IMR-90 (cell line): ENCODE measurements around the gene GPATCH2L. TPM values are rescaled to one million over a fixed set of nuclear protein-coding genes. Genes with fewer than 3 reads are reported as not detected.

Experiments used
- ATAC-seq: fragments of 200-7000 bp; cut with Tn5 transposase; 2 replicates; pipeline ENCODE4 v1.9.1; 2020; ENCODE audit warnings: low read depth, mild to moderate bottlenecking, moderate library complexity
- BruUV-seq: library from RNA; stranded (reverse); fragments of 400-500 nt; replicated peaks from 2 replicates; lab custom pipeline; 2021; lab: Mats Ljungman, UMichigan
- CTCF ChIA-PET: fragments of 300-600 bp; formaldehyde crosslinking; extraction: SDS; loops from one replicate; lab custom pipeline; 2021; ENCODE audit warnings: antibody characterized with exemption; lab: Yijun Ruan, JAX
- POLR2A ChIA-PET: fragments of 300-600 bp; sonication (Branson Sonifier 250); formaldehyde crosslinking; loops from one replicate; lab custom pipeline; 2022; ENCODE audit warnings: antibody characterized with exemption; ENCODE audit not compliant: unreplicated experiment; lab: Charles Lee
- DNase-seq: peaks from one replicate; pipeline ENCODE4 v3.0.0; 2013
- H2AFZ ChIP-seq: replicated peaks from 2 replicates; pipeline ENCODE3; 2013; ENCODE audit warnings: low read length, mild to moderate bottlenecking; ENCODE audit not compliant: poor library complexity
- H2AK5ac ChIP-seq: 2 replicates; pipeline ENCODE4 v1.6.1; 2013; ENCODE audit warnings: low read depth, low read length, inconsistent platforms
- H2AK9ac ChIP-seq: replicated peaks from 2 replicates; pipeline ENCODE3; 2013; ENCODE audit warnings: mild to moderate bottlenecking, low read depth, low read length, moderate library complexity; ENCODE audit not compliant: poor library complexity
- H2BK120ac ChIP-seq: 2 replicates; pipeline ENCODE4 v1.6.1; 2013; ENCODE audit warnings: low read depth, low read length, inconsistent platforms
- H2BK15ac ChIP-seq: 3 replicates; pipeline ENCODE4 v1.6.1; 2013; ENCODE audit warnings: low read depth, low read length, inconsistent platforms
- H2BK20ac ChIP-seq: 2 replicates; pipeline ENCODE4 v1.6.1; 2013; ENCODE audit warnings: low read depth, mild to moderate bottlenecking, inconsistent platforms, low read length, moderate library complexity
- H2BK5ac ChIP-seq: 2 replicates; pipeline ENCODE4 v1.6.1; 2013; ENCODE audit warnings: mild to moderate bottlenecking, low read depth, low read length, inconsistent platforms; ENCODE audit not compliant: poor library complexity, severe bottlenecking
- H3K14ac ChIP-seq: replicated peaks from 2 replicates; pipeline ENCODE4 v1.6.1; 2013; ENCODE audit warnings: low read depth, low read length, inconsistent platforms
- H3K18ac ChIP-seq: 2 replicates; pipeline ENCODE4 v1.6.1; 2013; ENCODE audit warnings: low read depth, low read length, control low read depth
- H3K23ac ChIP-seq: 2 replicates; pipeline ENCODE4 v1.6.1; 2013; ENCODE audit warnings: low read depth, low read length, inconsistent platforms
- H3K27ac ChIP-seq: 2 replicates; pipeline ENCODE4 v1.5.1; 2013; ENCODE audit warnings: mild to moderate bottlenecking, control low read depth, low read length; ENCODE audit not compliant: insufficient read depth
- H3K27me3 ChIP-seq: 2 replicates; pipeline ENCODE4 v1.6.1; 2013; ENCODE audit warnings: low read length; ENCODE audit not compliant: control insufficient read depth, insufficient read depth
- H3K36me3 ChIP-seq: 2 replicates; pipeline ENCODE4 v1.6.1; 2013; ENCODE audit warnings: low read length, mixed read lengths; ENCODE audit not compliant: control insufficient read depth, insufficient read depth
- H3K4ac ChIP-seq: 2 replicates; pipeline ENCODE4 v1.6.1; 2013; ENCODE audit warnings: low read depth, low read length, inconsistent platforms
- H3K4me1 ChIP-seq: 2 replicates; pipeline ENCODE4 v1.6.1; 2013; ENCODE audit warnings: low read length, mixed read lengths; ENCODE audit not compliant: control insufficient read depth, insufficient read depth
- H3K4me2 ChIP-seq: 2 replicates; pipeline ENCODE4 v1.6.1; 2013; ENCODE audit warnings: low read depth, mild to moderate bottlenecking, control low read depth, low read length, moderate library complexity
- H3K4me3 ChIP-seq: 2 replicates; pipeline ENCODE4 v1.5.1; 2013; ENCODE audit warnings: low read depth, mild to moderate bottlenecking, control low read depth, low read length, moderate library complexity; ENCODE audit not compliant: insufficient read depth
- H3K56ac ChIP-seq: 2 replicates; pipeline ENCODE4 v1.6.1; 2013; ENCODE audit warnings: low read length, inconsistent platforms; ENCODE audit not compliant: insufficient read depth; ENCODE audit errors: extremely low read depth
- H3K79me1 ChIP-seq, 2 experiments: 2 replicates each; pipeline ENCODE4 v1.6.1; 2013; ENCODE audit warnings: low read length in 2 of 2, inconsistent platforms in 1 of 2, low read depth in 1 of 2
- H3K9ac ChIP-seq: 2 replicates; pipeline ENCODE4 v1.6.1; 2013; ENCODE audit warnings: low read depth, low read length, control low read depth
- H3K9me1 ChIP-seq: 2 replicates; pipeline ENCODE4 v1.6.1; 2013; ENCODE audit warnings: low read length, inconsistent platforms; ENCODE audit not compliant: insufficient read depth
- H3K9me3 ChIP-seq: 2 replicates; pipeline ENCODE4 v1.6.1; 2013; ENCODE audit warnings: low read length; ENCODE audit not compliant: control insufficient read depth, insufficient read depth
- H4K20me1 ChIP-seq: 2 replicates; pipeline ENCODE4 v1.6.1; 2013; ENCODE audit warnings: low read length, inconsistent platforms; ENCODE audit not compliant: insufficient read depth
- H4K5ac ChIP-seq: 2 replicates; pipeline ENCODE4 v1.6.1; 2013; ENCODE audit warnings: mild to moderate bottlenecking, low read depth, low read length, control low read depth
- H4K8ac ChIP-seq, 2 experiments: 2 replicates each; pipeline ENCODE4 v1.6.1; 2013; ENCODE audit warnings: low read depth in 2 of 2, low read length in 2 of 2, control low read depth in 1 of 2, inconsistent platforms in 1 of 2
- H4K91ac ChIP-seq: 2 replicates; pipeline ENCODE4 v1.6.1; 2013; ENCODE audit warnings: low read depth, low read length, inconsistent platforms; ENCODE audit not compliant: insufficient read depth
- RFX5 ChIP-seq: IDR thresholded peaks from 2 replicates; pipeline ENCODE4 v1.8.0; 2012; ENCODE audit warnings: low read depth, mild to moderate bottlenecking, low read length, moderate library complexity
- WGBS, 2 experiments: methylation state at CpG; one replicate each; pipeline versions ENCODE4 v1.1.5 to v1.1.7; 2013; ENCODE audit warnings: missing lambda C conversion rate in 2 of 2; ENCODE audit not compliant: insufficient read length in 1 of 2; ENCODE audit errors: extremely low coverage in 2 of 2; 5-methylcytosine and 5-hydroxymethylcytosine counted together
- dilution Hi-C: fragments of 300-500 bp; cut with HindIII; formaldehyde crosslinking; loops from one replicate; pipeline ENCODE4 v1.14.3; 2018; ENCODE audit warnings: low sequenced_read_pairs; ENCODE audit not compliant: unreplicated experiment
- in situ Hi-C: fragments of 300-500 bp; cut with MboI; formaldehyde crosslinking; loops from 3 replicates; pipeline ENCODE4 v1.14.3; 2019; ENCODE audit warnings: low sequenced_read_pairs, inconsistent platforms, mixed read lengths
- intact Hi-C: fragments of 100-400 bp; cut with micrococcal nuclease; formaldehyde crosslinking; loops from 2 replicates; pipeline ENCODE4 v1.10.0; 2022
- polyA plus RNA-seq, 3 experiments: library from polyadenylated mRNA; depleted of rRNA; stranded (reverse); fragments of >200 nt; gene quantifications; 2 replicates each; pipeline ENCODE4 v1.2.3, GENCODE V29; 2012; ENCODE audit warnings: low replicate concordance in 1 of 3
- total RNA-seq: library from RNA; depleted of rRNA; stranded (reverse); fragments of >200 nt; gene quantifications from 2 replicates; pipeline ENCODE4 v1.2.3, GENCODE V29; 2012

Gene GPATCH2L
- total and polyA plus RNA-seq, 2 of the 4 experiments (the other 2 are of a cell fraction) = 15.6 to 51.4 TPM

DNA sequence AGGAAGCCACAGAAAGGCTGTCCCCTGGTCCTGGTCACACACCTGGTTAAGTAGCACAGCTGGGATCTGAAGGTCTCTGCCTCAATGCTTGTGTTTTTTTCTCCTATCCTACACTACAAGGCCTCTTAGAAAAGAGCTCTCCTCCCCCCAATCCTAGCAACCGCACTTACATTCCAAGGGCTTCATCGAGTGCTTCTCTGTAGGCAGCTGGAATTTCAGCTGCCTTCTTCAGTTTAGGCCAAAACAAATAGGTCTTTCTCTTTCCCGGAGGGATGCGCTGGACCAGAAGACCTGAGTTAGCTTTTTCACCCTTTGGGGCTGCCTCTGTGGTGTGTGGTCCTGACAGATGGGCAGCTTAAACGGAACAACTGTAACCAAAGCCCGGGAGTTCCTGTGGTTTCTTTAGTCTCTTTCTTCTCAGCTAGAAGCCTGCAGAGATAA lies 109.7 kb downstream of the GPATCH2L start:
- no peak overlapping the region for H4K8ac ChIP-seq
- no peak overlapping the region for H2AK9ac ChIP-seq
- H3K23ac ChIP-seq = no peak overlapping the region
- no peaks in the 10 kb centered on the region for H3K9me1 ChIP-seq
- no peak overlapping the region for H2BK5ac ChIP-seq
- no peak overlapping the region for H3K14ac ChIP-seq
- no peaks in the 10 kb centered on the region for H3K9me3 ChIP-seq
- WGBS, 2 experiments = 8% methylated on average over 2 of the region's 6 CpGs; no CpG with 5 or more reads in 1 of the 2 experiments
- no peaks in the 10 kb centered on the region for H4K20me1 ChIP-seq
- ChIA-PET POLR2A (no interaction called here), CTCF (no interaction called here)
- H3K27me3 ChIP-seq = no peaks in the 10 kb centered on the region
- H3K27ac ChIP-seq = no peak overlapping the region
- H3K56ac ChIP-seq = no peak overlapping the region
- in situ Hi-C loops = no loop called here
- H2AK5ac ChIP-seq = no peak overlapping the region
- peak; percentile 44; the same call in 1 of the 2 replicates for ATAC-seq
- no peak overlapping the region for H2AFZ ChIP-seq
- H3K4ac ChIP-seq = no peak overlapping the region
- H2BK120ac ChIP-seq = no peak overlapping the region
- H3K79me1 ChIP-seq = no peaks in the 10 kb centered on the region
- intact Hi-C loops = no loop called here
- H3K9ac ChIP-seq = no peak overlapping the region
- no TSS peak for BruUV-seq
- no peaks in the 10 kb centered on the region for H3K36me3 ChIP-seq
- dilution Hi-C loops = no loop called here
- H4K5ac ChIP-seq = no peak overlapping the region
- no peak overlapping the region for H2BK15ac ChIP-seq
- no peak overlapping the region for H3K4me3 ChIP-seq
- H4K91ac ChIP-seq = no peak overlapping the region
- H3K4me1 ChIP-seq = no peaks in the 10 kb centered on the region
- TF ChIP-seq RFX5 = no peak
- no peak overlapping the region for H3K18ac ChIP-seq
- H2BK20ac ChIP-seq = no peak overlapping the region
- DNase-seq = peak; percentile 44
- no peak overlapping the region for H3K4me2 ChIP-seq
